Measurements from ENCODE around the gene TMEM185B. TPM values are rescaled to one million over a fixed set of nuclear protein-coding genes. Genes with fewer than 3 reads are reported as not detected.
A peak's percentile ranks its signal among the peaks of the same experiment; 100 is the strongest.

Gene TMEM185B
- total RNA-seq, 1 donor from 2014 or later, result 21.1 TPM

DNA sequence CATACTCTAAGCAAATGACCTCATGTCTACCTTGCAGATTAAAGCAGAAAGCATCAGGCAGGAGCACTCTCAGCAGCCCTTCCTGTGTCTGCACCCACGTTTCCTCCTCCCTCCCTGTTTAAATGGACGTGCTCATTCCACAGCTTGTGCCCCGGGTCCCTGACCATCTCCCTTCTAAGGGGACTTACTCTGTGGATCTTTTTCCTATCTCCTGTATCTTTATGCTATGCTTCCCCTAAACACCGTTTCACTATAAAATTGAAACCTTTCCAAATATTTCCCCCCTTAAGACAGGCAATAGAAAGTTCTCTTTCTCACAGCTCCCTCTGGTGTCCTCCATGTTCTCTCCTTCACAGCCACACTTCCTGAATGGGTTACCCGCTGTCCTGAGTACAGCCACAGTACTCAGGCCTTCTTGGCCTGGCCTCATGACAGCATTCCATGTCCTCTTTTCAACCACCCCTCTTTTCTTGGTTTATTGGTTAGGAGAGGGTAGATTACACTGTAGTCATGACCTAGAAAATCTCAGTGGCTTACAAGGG lies 41.1 kb downstream of the TMEM185B start:
- no peak for DNase-seq
- ATAC-seq (ENCODE audit: poor library complexity), result no peak
- intact Hi-C loops (cut with DNase I), result no loop called here

DNA sequence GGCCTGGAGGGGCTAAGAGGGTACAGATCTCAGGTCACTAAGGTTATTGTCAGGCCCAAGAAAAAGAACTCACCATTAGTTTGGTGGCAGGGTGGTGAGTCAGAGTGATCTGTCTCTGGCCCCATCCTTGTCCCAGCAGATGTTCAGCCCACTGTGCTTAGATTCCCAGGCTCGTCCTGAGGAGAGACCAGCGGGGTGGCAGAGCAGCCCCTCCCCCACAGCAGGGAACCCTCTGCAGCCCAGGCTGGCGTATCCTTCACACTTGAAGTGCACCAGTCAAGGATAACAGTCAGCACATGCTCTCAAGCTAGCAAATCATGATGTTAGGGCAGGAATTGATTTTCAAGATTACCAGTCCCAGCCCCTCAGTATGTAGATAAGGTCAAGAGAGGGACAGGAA lies 43.1 kb downstream of the TMEM185B start:
- ATAC-seq (ENCODE audit: poor library complexity) (no peak), DNase-seq (no peak)
- intact Hi-C loops (cut with DNase I), result no loop called here

DNA sequence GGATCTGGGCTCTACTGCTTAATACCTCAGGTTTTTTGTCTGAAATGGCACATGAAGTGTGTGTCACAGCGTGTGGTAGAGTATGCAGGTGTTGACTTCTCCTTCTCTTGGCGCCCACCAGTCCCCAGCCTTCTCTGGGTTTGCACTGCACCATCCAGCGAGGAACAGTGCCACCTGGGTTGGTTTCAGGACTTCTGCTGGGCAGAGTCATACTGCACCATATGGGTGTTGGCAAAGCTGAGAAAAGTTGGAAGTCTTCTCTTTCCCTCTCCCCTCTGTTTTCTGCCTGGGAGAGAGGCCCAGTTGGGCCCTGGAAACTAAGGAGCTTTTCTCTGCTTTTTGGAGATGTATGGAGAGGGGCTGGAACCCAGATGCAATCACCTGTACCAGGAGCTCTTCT lies 43.8 kb downstream of the TMEM185B start:
- ATAC-seq (ENCODE audit: poor library complexity) (no peak), DNase-seq (no peak)
- intact Hi-C loops (cut with DNase I), result loop anchor here (5.0 to 10.0 kb wide), 3 partner anchors 65 to 475 kb away; no protein-coding TSS in a partner anchor

DNA sequence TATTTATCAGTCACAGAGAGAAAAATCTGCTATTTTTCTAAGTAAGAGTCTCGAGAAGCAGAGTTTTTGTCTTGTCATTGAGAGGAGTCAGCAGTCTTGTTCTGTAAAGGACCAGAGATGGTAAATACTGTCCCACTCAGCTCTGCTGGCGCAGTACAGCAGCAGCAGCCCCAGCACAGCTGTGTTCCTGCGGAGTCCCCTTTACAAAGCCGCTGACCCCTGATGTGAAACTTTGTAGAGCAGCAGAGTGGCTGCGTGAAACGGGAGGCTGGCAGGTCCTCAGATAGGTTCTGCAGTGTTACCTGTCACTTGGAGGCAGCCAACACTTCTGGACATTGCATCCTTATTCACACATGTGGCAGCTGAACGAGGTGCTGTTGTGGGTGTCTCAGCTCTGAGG lies 45.2 kb downstream of the TMEM185B start:
- no peak for DNase-seq
- ATAC-seq (ENCODE audit: poor library complexity), result no peak
- intact Hi-C loops (cut with DNase I), result loop anchor here (5.0 to 10.0 kb wide), 3 partner anchors 63 to 473 kb away; no protein-coding TSS in a partner anchor

DNA sequence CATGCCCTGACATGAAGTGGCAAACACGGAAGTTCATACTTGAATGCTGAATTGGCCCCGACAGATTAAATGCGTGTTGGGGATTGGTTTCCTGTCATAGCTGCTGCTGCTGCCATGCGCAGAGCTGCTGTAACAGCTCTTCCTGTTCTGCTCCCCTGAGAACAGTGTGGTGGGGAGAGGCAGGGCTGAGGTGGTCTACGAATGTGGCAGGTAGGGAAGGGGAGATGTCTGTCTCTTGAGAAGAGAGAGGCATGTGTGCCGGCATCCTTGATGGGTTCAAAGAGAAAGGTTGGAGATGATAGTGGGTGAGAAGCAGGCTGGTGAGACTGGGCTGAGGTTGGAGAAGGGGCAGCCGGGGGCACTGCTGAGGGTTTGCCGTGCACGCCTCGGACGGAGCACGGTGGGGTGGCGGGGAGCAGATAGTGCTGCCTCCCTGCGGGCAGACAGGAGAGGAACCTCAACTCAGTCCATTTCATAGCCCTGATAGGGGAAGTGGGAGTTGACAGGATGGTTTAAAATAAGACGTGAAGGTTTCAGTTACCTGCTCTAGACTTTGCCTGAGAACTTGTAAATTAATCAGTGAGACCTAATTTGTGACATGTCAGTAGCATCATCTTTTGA lies 46.1 kb downstream of the TMEM185B start:
- peak; percentile 67 for ATAC-seq (ENCODE audit: poor library complexity)
- peak; percentile 63 for DNase-seq
- intact Hi-C loops (cut with DNase I), result loop anchor here (5.0 to 10.0 kb wide), 3 partner anchors 62 to 472 kb away; no protein-coding TSS in a partner anchor

DNA sequence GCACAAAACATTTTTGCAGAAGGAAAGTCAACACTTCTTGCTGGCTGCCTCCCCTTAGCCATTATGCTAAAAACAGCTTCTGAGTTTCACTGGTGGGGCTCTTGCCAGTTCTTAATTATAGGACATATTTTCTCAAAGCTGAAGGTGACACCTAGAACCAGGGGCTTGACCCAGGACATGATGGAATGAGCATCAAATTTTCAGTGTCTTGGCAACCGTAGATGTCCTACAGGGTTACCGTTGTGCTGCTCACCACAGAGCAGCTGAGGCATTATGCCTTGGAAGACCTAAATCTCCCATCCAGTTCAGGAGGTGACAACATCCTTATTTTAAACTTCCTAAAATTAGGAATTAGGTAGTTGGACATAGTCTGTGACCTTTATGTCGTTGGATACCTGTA lies 46.7 kb downstream of the TMEM185B start:
- ATAC-seq (ENCODE audit: poor library complexity), result no peak
- intact Hi-C loops (cut with DNase I), result loop anchor here (5.0 to 10.0 kb wide), 3 partner anchors 62 to 472 kb away; no protein-coding TSS in a partner anchor
- no peak for DNase-seq

DNA sequence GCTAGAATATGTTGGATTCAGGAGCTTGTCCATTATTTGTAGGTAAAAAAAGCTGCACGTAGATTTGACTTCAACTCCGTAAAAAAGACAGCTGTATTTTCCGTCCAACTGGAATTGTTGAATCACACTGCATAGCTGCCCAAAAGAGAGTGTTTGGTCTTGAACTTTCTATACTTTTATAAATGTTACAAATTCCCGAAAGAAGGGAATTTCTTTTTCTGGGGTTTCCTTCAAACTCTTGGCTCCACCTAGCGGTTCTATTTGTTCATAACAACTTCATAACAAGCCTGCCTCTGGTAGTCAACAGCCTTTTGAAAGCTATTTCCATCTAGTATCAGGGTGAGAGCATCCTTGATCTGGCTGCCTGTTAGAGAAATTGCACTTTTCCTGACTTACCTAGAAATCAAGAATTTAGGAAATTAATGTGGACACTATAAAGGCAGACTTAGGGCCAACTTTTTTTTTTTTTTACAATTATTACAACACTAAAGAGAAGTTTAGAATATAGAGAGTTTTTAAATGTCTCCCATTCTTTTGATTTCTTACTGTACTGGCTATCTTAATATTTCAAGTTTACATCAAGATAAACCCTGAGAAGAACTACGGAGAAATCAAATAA lies 48.1 kb downstream of the TMEM185B start:
- intact Hi-C loops (cut with DNase I), result loop anchor here (5.0 to 10.0 kb wide), 3 partner anchors 60 to 470 kb away; no protein-coding TSS in a partner anchor
- ATAC-seq (ENCODE audit: poor library complexity) (peak; percentile 61), DNase-seq (no peak)

Other genes with a start within 250 kb of the TMEM185B start
- gene EPB41L5, start 210.3 kb downstream of the TMEM185B start, total RNA-seq, result 8.1 TPM
- 48.8 TPM for gene RALB, start 29.5 kb upstream of the TMEM185B start, total RNA-seq
- 8.2 TPM for gene INHBB, start 122.7 kb upstream of the TMEM185B start, total RNA-seq